ENCODE results near the gene KCTD19.

Gene KCTD19

DNA sequence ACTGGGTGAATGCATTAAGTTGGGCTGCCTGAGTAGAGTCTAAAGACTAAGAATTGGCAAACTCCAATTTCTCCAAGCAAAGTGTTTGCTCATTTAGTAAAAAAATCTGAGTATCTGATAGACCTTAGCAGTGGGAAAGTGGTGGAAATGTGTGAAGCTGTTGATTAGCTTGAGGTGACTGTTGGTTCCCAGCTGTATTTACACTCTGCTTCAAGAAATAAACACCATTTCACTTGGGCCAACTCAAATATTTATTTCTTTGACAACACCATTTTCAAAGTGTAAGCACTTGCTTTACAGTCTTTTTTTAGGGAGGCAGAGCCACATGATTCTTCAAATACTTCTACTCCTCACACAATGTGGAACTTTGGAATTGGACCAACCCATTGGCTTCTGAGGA lies 8.7 kb downstream of the KCTD19 start:
- Histone ChIP-seq H3K36me3 (ENCODE audit: insufficient read depth, low read length) (no peaks in the 10 kb centered on the region), H3K27me3 (ENCODE audit: control insufficient read depth in 1 of 2, insufficient read depth in 2 of 2, low read length in 2 of 2) (peaks cover 0 to 9% of the 10 kb centered on the region in 2 donors), H3K27ac (ENCODE audit: low read depth, low read length) (no peak overlapping the region), H3K9ac (ENCODE audit: low read length) (no peak overlapping the region), H3K4me3 (ENCODE audit: low read depth in 1 of 2, low read length in 2 of 2) (no peak overlapping the region), H3K4me1 (ENCODE audit: insufficient read depth, low read length) (no peaks in the 10 kb centered on the region), H3K9me3 (ENCODE audit: low read length) (no peaks in the 10 kb centered on the region)

- H3K27ac ChIP-seq (ENCODE audit: low read depth, low read length): no peak overlapping the region
- H3K27me3 ChIP-seq (ENCODE audit: control insufficient read depth in 1 of 2, insufficient read depth in 2 of 2, low read length in 2 of 2): no peaks in the 10 kb centered on the region
- H3K9ac ChIP-seq (ENCODE audit: low read length): no peak overlapping the region
- H3K9me3 ChIP-seq (ENCODE audit: low read length): no peaks in the 10 kb centered on the region
- no peak overlapping the region for H3K4me3 ChIP-seq (ENCODE audit: low read depth in 1 of 2, low read length in 2 of 2)
- no peaks in the 10 kb centered on the region for H3K36me3 ChIP-seq (ENCODE audit: insufficient read depth, low read length)
- no peaks in the 10 kb centered on the region for H3K4me1 ChIP-seq (ENCODE audit: insufficient read depth, low read length)
These were observed 13.8 kb downstream of the KCTD19 start for GRCh38 chr16:67312719-67313118.

DNA sequence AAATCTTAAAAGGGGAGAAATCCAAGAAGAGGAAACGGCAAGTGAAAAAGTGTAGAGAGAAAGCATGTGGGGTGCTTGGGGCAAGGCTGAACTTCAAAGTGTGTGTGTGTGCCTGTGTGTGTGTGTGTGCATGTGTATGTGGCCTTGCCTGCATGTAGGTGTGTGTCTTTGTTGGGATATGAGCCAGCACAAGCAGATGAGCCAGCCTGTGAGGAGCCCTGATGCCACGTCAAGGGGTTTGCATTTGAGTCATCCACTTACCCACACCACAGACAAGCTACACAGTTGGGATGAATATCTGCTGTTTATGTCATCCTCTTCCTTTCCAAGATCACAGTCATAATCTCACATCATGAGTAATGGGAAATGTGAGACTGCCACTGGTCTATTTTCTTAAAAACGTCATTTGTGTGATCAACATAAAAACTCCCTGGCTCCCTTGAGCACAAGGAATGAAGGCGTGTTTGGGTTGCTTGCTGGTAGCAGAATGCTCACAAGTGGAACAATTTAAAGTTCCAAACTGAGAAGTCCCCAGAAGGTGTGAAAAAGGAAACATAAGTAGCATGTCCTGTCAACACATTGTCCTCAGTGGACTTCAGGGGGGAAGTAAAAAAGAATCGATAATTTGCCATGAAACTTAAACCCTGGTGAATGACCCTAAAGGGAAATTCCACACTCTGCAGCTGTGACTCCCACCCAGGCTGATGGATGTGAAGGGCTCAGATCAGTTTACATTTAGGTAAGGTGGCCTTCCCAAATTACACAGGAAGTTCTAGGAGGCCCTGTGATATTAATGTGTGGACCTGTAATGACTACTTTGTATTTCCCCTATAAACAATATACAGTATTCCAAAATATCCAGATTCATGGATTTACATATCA lies 14.7 kb downstream of the KCTD19 start:
- no peaks in the 10 kb centered on the region for H3K27me3 ChIP-seq (ENCODE audit: control insufficient read depth in 1 of 2, insufficient read depth in 2 of 2, low read length in 2 of 2)
- no peaks in the 10 kb centered on the region for H3K4me1 ChIP-seq (ENCODE audit: insufficient read depth, low read length)
- no peak overlapping the region for H3K9ac ChIP-seq (ENCODE audit: low read length)
- H3K36me3 ChIP-seq (ENCODE audit: insufficient read depth, low read length): no peaks in the 10 kb centered on the region
- no peak overlapping the region for H3K27ac ChIP-seq (ENCODE audit: low read depth, low read length)
- H3K9me3 ChIP-seq (ENCODE audit: low read length): no peaks in the 10 kb centered on the region
- no peak overlapping the region for H3K4me3 ChIP-seq (ENCODE audit: low read depth in 1 of 2, low read length in 2 of 2)

DNA sequence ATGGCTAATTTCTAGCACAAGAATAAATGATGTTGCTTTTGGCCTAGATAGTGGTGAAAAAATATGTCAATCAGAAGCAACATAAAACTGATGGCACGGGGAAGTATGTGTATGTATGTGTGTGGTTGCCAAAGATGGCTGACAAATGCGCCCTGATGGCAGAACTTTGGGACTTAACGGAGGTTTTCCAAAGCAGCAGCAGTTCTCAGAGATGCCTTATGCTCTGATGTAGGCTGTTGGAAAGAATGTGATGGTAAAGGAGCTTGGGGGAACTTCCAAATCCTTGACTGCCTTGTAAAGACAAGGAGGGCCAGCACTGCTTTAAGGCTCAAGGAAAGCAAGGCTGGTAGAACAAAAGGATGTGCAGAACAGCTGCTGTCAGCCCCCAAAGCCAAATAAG lies 16.0 kb downstream of the KCTD19 start:
- H3K27ac ChIP-seq (ENCODE audit: low read depth, low read length): no peak overlapping the region
- H3K4me3 ChIP-seq (ENCODE audit: low read depth in 1 of 2, low read length in 2 of 2): no peak overlapping the region
- H3K36me3 ChIP-seq (ENCODE audit: insufficient read depth, low read length): no peaks in the 10 kb centered on the region
- no peaks in the 10 kb centered on the region for H3K27me3 ChIP-seq (ENCODE audit: control insufficient read depth in 1 of 2, insufficient read depth in 2 of 2, low read length in 2 of 2)
- no peaks in the 10 kb centered on the region for H3K4me1 ChIP-seq (ENCODE audit: insufficient read depth, low read length)
- H3K9me3 ChIP-seq (ENCODE audit: low read length): no peaks in the 10 kb centered on the region
- H3K9ac ChIP-seq (ENCODE audit: low read length): no peak overlapping the region

GRCh38 chr16:67305216-67306071 lies 21.1 kb downstream of the KCTD19 start:
- Histone ChIP-seq H3K27me3 (ENCODE audit: control insufficient read depth in 1 of 2, insufficient read depth in 2 of 2, low read length in 2 of 2) (no peaks in the 10 kb centered on the region), H3K27ac (ENCODE audit: low read depth, low read length) (no peak overlapping the region), H3K4me1 (ENCODE audit: insufficient read depth, low read length) (no peaks in the 10 kb centered on the region), H3K36me3 (ENCODE audit: insufficient read depth, low read length) (no peaks in the 10 kb centered on the region), H3K4me3 (ENCODE audit: low read depth in 1 of 2, low read length in 2 of 2) (no peak overlapping the region), H3K9ac (ENCODE audit: low read length) (no peak overlapping the region), H3K9me3 (ENCODE audit: low read length) (no peaks in the 10 kb centered on the region)

DNA sequence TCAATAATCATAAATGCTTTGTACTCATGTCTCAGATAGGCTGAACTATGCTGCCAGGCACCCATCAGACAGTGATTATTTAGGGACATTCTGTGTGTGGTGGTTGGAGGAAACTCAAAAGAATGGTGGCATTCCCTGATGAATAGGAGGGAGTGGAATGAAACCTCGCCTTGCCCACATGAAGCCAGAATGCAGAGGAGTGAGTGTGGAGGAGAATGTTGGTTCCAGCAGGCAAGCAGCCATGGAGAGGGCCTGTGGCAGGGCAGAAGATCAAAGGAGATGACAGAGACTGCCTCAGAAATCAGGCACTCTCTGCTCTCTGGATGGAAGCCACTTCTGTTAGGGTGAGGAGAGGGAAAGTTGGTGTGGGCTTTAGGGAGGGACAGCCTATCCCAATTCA lies 22.5 kb downstream of the KCTD19 start:
- Histone ChIP-seq H3K4me1 (ENCODE audit: insufficient read depth, low read length) (no peaks in the 10 kb centered on the region), H3K27ac (ENCODE audit: low read depth, low read length) (no peak overlapping the region), H3K9ac (ENCODE audit: low read length) (no peak overlapping the region), H3K4me3 (ENCODE audit: low read depth in 1 of 2, low read length in 2 of 2) (no peak overlapping the region), H3K27me3 (ENCODE audit: control insufficient read depth in 1 of 2, insufficient read depth in 2 of 2, low read length in 2 of 2) (no peaks in the 10 kb centered on the region), H3K9me3 (ENCODE audit: low read length) (no peaks in the 10 kb centered on the region), H3K36me3 (ENCODE audit: insufficient read depth, low read length) (no peaks in the 10 kb centered on the region)

DNA sequence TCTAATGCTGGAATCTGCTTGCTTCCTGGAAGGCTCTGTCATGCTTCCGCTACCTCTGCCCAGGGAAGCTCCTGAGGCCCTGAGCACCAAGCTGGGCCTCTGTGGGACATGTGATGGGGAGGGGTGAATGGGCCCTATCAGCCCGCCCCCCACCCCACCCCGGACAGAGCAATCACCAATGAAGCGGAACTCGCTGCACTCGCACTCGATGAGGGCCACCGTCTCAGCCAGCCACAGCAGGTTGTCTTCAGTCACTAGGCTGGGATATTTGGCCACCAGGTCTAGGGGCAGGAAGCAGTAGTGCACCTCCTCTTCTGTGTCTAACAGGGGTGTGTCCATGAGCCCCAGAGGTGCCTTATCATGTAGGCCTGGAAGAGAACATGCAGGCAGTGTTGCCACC lies 23.6 kb downstream of the KCTD19 start:
- Histone ChIP-seq H3K27me3 (ENCODE audit: control insufficient read depth in 1 of 2, insufficient read depth in 2 of 2, low read length in 2 of 2) (no peaks in the 10 kb centered on the region), H3K36me3 (ENCODE audit: insufficient read depth, low read length) (no peaks in the 10 kb centered on the region), H3K4me3 (ENCODE audit: low read depth in 1 of 2, low read length in 2 of 2) (no peak overlapping the region), H3K9ac (ENCODE audit: low read length) (no peak overlapping the region), H3K27ac (ENCODE audit: low read depth, low read length) (no peak overlapping the region), H3K9me3 (ENCODE audit: low read length) (no peaks in the 10 kb centered on the region), H3K4me1 (ENCODE audit: insufficient read depth, low read length) (no peaks in the 10 kb centered on the region)

DNA sequence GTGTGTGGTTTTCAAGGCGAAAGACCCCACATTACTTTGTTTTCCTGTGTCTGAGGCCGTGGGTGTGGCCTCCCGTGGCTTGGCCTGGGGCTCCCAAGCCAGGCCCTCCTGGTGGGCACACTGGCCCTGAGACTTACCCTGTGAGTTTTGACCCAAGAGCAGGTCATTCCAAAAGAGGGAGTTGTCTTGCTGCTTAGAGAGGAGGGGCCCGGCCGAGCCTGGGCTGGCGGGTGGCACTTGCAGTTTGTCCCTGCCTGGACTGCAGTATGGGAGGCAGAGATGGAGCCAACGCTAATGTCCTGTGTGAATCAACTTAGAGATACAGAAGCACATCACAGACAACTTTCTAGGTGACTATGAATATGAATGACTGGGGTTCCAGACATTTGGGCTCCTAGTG lies 24.5 kb downstream of the KCTD19 start:
- no peak overlapping the region for H3K9ac ChIP-seq (ENCODE audit: low read length)
- H3K27ac ChIP-seq (ENCODE audit: low read depth, low read length): no peak overlapping the region
- H3K27me3 ChIP-seq (ENCODE audit: control insufficient read depth in 1 of 2, insufficient read depth in 2 of 2, low read length in 2 of 2): no peaks in the 10 kb centered on the region
- no peaks in the 10 kb centered on the region for H3K36me3 ChIP-seq (ENCODE audit: insufficient read depth, low read length)
- H3K4me1 ChIP-seq (ENCODE audit: insufficient read depth, low read length): no peaks in the 10 kb centered on the region
- no peak overlapping the region for H3K4me3 ChIP-seq (ENCODE audit: low read depth in 1 of 2, low read length in 2 of 2)
- H3K9me3 ChIP-seq (ENCODE audit: low read length): no peaks in the 10 kb centered on the region

DNA sequence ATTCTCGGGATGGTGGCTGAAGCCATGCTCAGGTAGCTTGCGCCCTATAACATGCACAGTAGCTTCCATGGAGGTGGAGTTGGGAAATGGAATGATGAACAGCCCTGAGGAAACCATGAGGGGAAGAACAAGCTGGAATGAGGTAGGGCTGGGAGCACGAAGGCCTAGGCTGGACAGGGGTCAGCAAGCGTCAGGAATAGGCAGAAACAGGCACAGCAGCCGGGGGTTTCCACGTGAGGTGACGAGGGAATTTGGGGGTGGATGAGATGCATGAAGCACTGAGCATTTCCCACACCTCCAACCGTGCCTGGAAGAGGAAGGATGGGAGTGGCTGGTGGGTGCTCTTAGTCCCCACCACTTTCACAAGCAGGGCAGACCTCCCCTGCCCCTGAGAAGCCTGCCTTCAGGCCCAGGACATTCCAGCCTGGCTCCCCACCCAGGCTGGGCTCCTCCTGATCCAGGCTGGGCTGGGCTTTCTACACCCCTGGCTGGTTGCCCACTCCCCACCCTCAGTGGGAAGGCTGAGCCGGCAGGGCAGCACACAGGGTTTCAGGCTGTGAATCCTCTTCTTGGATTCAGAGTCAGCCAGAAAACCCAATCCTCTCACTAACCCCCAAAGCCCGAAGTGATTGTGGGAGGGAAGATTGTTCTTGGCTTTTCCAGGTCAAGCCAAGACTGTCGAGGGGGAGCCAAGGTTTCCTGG lies 25.3 kb downstream of the KCTD19 start:
- Histone ChIP-seq H3K9ac (ENCODE audit: low read length) (no peak overlapping the region), H3K27ac (ENCODE audit: low read depth, low read length) (no peak overlapping the region)

DNA sequence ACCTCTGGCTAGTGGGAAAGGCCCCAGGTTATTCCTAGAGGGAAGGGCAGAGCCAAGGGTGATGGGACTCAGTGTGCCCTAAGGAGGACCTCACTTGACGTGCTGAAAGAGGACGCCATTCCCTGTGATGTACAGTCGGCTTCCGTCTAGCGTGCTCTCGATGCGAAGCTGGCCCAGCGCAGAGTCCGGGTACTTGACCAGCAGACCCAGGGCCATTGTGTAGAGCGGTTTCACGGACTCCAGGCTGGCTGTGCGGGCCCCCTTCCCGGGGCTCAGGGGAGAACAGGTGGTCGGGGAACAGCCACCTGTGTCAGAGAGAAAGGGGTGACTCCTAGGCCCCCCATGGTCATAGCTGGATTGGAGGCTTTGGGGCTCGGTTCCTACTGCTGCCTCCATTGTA lies 27.3 kb downstream of the KCTD19 start:
- H3K36me3 ChIP-seq (ENCODE audit: insufficient read depth, low read length): no peaks in the 10 kb centered on the region
- no peak overlapping the region for H3K4me3 ChIP-seq (ENCODE audit: low read depth in 1 of 2, low read length in 2 of 2)
- no peak overlapping the region for H3K27ac ChIP-seq (ENCODE audit: low read depth, low read length)
- no peaks in the 10 kb centered on the region for H3K4me1 ChIP-seq (ENCODE audit: insufficient read depth, low read length)
- H3K9me3 ChIP-seq (ENCODE audit: low read length): no peaks in the 10 kb centered on the region
- H3K27me3 ChIP-seq (ENCODE audit: control insufficient read depth in 1 of 2, insufficient read depth in 2 of 2, low read length in 2 of 2): no peaks in the 10 kb centered on the region
- no peak overlapping the region for H3K9ac ChIP-seq (ENCODE audit: low read length)

More for the DNA sequence above, 25.3 kb downstream of the KCTD19 start:
- Histone ChIP-seq H3K4me3 (ENCODE audit: low read depth in 1 of 2, low read length in 2 of 2) (no peak overlapping the region), H3K4me1 (ENCODE audit: insufficient read depth, low read length) (no peaks in the 10 kb centered on the region), H3K9me3 (ENCODE audit: low read length) (no peaks in the 10 kb centered on the region), H3K27me3 (ENCODE audit: control insufficient read depth in 1 of 2, insufficient read depth in 2 of 2, low read length in 2 of 2) (no peaks in the 10 kb centered on the region), H3K36me3 (ENCODE audit: insufficient read depth, low read length) (no peaks in the 10 kb centered on the region)

DNA sequence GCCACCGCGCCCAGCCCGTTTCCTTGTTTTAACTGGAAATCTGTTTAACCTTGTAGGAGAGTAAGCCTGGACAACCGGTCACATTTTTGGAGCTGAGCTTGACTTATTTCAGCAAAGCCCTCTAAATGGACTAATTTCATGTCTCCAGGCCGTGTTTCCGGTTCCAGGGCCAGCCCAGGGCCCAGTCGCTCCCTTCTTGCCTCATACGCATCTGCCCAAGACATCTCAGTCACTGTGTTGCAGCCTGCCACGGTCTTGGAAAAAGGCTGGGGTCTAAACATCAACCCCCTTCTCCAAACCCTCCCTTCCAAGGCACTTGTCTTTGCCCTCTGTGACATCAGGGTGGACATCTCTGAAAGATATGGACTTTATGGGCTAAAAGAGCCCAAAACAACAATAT lies 28.3 kb downstream of the KCTD19 start:
- Histone ChIP-seq H3K4me1 (ENCODE audit: insufficient read depth, low read length) (no peaks in the 10 kb centered on the region), H3K27me3 (ENCODE audit: control insufficient read depth in 1 of 2, insufficient read depth in 2 of 2, low read length in 2 of 2) (no peaks in the 10 kb centered on the region), H3K4me3 (ENCODE audit: low read depth in 1 of 2, low read length in 2 of 2) (no peak overlapping the region), H3K27ac (ENCODE audit: low read depth, low read length) (no peak overlapping the region), H3K9me3 (ENCODE audit: low read length) (no peaks in the 10 kb centered on the region), H3K9ac (ENCODE audit: low read length) (no peak overlapping the region), H3K36me3 (ENCODE audit: insufficient read depth, low read length) (no peaks in the 10 kb centered on the region)
